ENCODE data around the gene CHRM5. TPM values are rescaled to one million over a fixed set of nuclear protein-coding genes. Genes with fewer than 3 reads are reported as not detected.

CHRM5 gene
- total and polyA plus RNA-seq, 2 of the 8 experiments (the other 6 are each of a cell fraction or from before 2014, with no cell fraction given), result not detected

DNA sequence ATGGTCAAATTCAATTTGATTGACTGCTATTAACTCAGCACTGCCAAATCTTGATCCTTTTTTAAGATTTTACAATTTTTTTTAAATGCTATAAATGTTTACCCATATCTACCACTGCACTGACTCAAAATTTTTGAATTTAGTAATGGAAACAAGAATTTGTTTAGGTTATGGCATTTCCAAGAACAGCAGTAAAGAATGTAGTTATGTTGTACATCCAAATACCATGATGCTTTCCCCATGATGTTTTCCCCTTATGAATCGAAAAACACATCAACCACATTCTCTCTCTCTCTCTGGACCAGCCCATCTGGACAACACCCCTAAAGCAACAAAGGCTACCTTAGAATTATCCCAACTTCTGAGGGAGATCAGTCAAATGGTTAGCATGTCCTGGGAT is 14.2 kb downstream of the CHRM5 start:
- no peak overlapping the region for H4K8ac ChIP-seq (ENCODE audit: extremely low read depth, insufficient read depth, low read length)
- no peak overlapping the region for H2BK120ac ChIP-seq (replicated peaks; ENCODE audit: low read depth, low read length)
- H2AFZ ChIP-seq (ENCODE audit: low read length), result no peak overlapping the region
- no peaks in the 10 kb centered on the region for H3K79me1 ChIP-seq (ENCODE audit: low read depth, low read length)
- H3K14ac ChIP-seq (ENCODE audit: insufficient read length), result no peak overlapping the region
- H3K9ac ChIP-seq (replicated peaks in 1 of 4; ENCODE audit: extremely low read depth in 1 of 4, low read depth in 3 of 4, low read length in 3 of 4), result no peak overlapping the region
- CTCF ChIA-PET (ENCODE audit: partially characterized antibody), result interaction anchor here (0.6 kb wide), 1 partner anchor 677 kb away, joined by 6 read pairs; no protein-coding TSS in a partner anchor
- peaks cover 0 to 1% of the 10 kb centered on the region in 2 experiments for H4K20me1 ChIP-seq (replicated peaks in 1 of 2; ENCODE audit: control insufficient read depth in 1 of 2, insufficient read depth in 2 of 2, low read length in 2 of 2)
- H3K18ac ChIP-seq (ENCODE audit: extremely low read depth, low read length), result no peak overlapping the region
- no peak overlapping the region for H3K4ac ChIP-seq (replicated peaks; ENCODE audit: insufficient read length, low read depth, low read length)
- WGBS, 2 experiments (ENCODE audit: extremely low coverage in 1 of 2, insufficient coverage in 1 of 2, insufficient read length in 1 of 2, insufficient replicate concordance in 2 of 2, low coverage in 1 of 2, low lambda C conversion rate in 2 of 2, missing lambda C conversion rate in 1 of 2), result 75% methylated on average over 1 of the region's 1 CpG; no CpG with 5 or more reads in 1 of the 2 experiments
- FAIRE-seq, result no peak
- no peak overlapping the region for H3K56ac ChIP-seq (replicated peaks; ENCODE audit: insufficient read length, low read depth, low read length)
- H3K4me1 ChIP-seq (replicated peaks in 1 of 4; ENCODE audit: control insufficient read depth in 3 of 4, insufficient read depth in 4 of 4, low read length in 3 of 4), result peaks cover 0 to 5% (median 0%) of the 10 kb centered on the region in 4 experiments; a peak in 1 of 7 replicates
- no peak overlapping the region for H3K4me2 ChIP-seq (ENCODE audit: insufficient read depth in 1 of 2, low read depth in 2 of 2, low read length in 2 of 2)
- H2BK12ac ChIP-seq (ENCODE audit: low read depth, low read length), result no peak overlapping the region
- no peak overlapping the region for H2BK5ac ChIP-seq (ENCODE audit: low read depth, low read length)
- H4K5ac ChIP-seq (ENCODE audit: insufficient read length, low read depth, low read length), result no peak overlapping the region
- DNase-seq (ENCODE audit: low read depth in 1 of 2, low spot score in 2 of 2), result no peak
- no peak overlapping the region for H4K91ac ChIP-seq (replicated peaks; ENCODE audit: insufficient read length, low read length)
- no peaks in the 10 kb centered on the region for H3K23me2 ChIP-seq (ENCODE audit: low read depth, low read length)
- POLR2A ChIA-PET (ENCODE audit: partially characterized antibody), result no interaction called here
- H2BK20ac ChIP-seq (ENCODE audit: low read length), result no peak overlapping the region
- no peaks in the 10 kb centered on the region for H3K36me3 ChIP-seq (ENCODE audit: control insufficient read depth in 2 of 4, insufficient read depth in 4 of 4, low read length in 3 of 4)
- no peak overlapping the region for H3K4me3 ChIP-seq (ENCODE audit: extremely low read depth in 1 of 4, insufficient read depth in 2 of 4, low read depth in 3 of 4, low read length in 4 of 4)
- no peak overlapping the region for H2BK15ac ChIP-seq (ENCODE audit: low read length)
- TF ChIP-seq KDM1A (IDR thresholded peaks at IDR 0.05; ENCODE audit: borderline replicate concordance, low read length), result no peak
- no peak for TF ChIP-seq SRF (IDR thresholded peaks at IDR 0.05; ENCODE audit: low read depth, low read length)
- TF ChIP-seq SIRT6 (IDR thresholded peaks at IDR 0.05; ENCODE audit: low read length), result no peak
- TF ChIP-seq SP2 (IDR thresholded peaks at IDR 0.05; ENCODE audit: low read length), result no peak
- TF ChIP-seq BCL11A (IDR thresholded peaks at IDR 0.05; ENCODE audit: low read depth in 2 of 2, low read length in 2 of 2), result no peak
- TF ChIP-seq KDM4A (IDR thresholded peaks at IDR 0.05; ENCODE audit: low read depth, low read length, severe bottlenecking), result no peak
- TF ChIP-seq, protein P1, sequence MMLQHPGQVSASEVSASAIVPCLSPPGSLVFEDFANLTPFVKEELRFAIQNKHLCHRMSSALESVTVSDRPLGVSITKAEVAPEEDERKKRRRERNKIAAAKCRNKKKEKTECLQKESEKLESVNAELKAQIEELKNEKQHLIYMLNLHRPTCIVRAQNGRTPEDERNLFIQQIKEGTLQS (IDR thresholded peaks at IDR 0.05; ENCODE audit: insufficient read depth, low read depth, low read length), result no peak
- TF ChIP-seq TEAD4 (IDR thresholded peaks at IDR 0.05; ENCODE audit: low read depth, low read length), result no peak
- H3K27ac ChIP-seq (ENCODE audit: low read depth, low read length), result no peak overlapping the region
- no peaks in the 10 kb centered on the region for H3K79me2 ChIP-seq (ENCODE audit: control insufficient read depth in 1 of 2, insufficient read depth in 2 of 2, low read length in 2 of 2)
- no peaks in the 10 kb centered on the region for H3K27me3 ChIP-seq (replicated peaks in 1 of 4; ENCODE audit: control insufficient read depth in 3 of 4, extremely low read depth in 1 of 4, insufficient read depth in 3 of 4, low read length in 3 of 4)
- no peak overlapping the region for H2AK5ac ChIP-seq (ENCODE audit: low read depth, low read length)
- H3K23ac ChIP-seq (ENCODE audit: insufficient read length), result no peak overlapping the region
- no peaks in the 10 kb centered on the region for H3K9me3 ChIP-seq (ENCODE audit: insufficient read depth in 2 of 2, low read depth in 1 of 2, low read length in 1 of 2)
